Fibroblast of lung (primary cell): Measurements from ENCODE around the gene NUDT21.

ENCODE experiments used
- CTCF ChIP-seq, 2 donors: IDR thresholded peaks in 1 of 2; conservative IDR thresholded peaks in 1 of 2; 1 replicate in 1 of 2; 2 replicates in 1 of 2; pipeline ENCODE4 v1.5.1; 2011 to 2012; ENCODE audit warnings: low read length in 2 of 2, control low read depth in 1 of 2, inconsistent platforms in 1 of 2, low read depth in 1 of 2, mild to moderate bottlenecking in 1 of 2
- EZH2 ChIP-seq: IDR thresholded peaks from 2 replicates; pipeline ENCODE4 v1.5.1; 2012; ENCODE audit warnings: low read length, control low read depth, mild to moderate bottlenecking; ENCODE audit errors: missing control alignments

- TF ChIP-seq CTCF (conservative IDR thresholded peaks at IDR 0.05 in 1 of 2, IDR thresholded peaks at IDR 0.05 in 1 of 2; ENCODE audit: low read depth in 1 of 2, low read length in 2 of 2) (no peak), EZH2 (no peak)
Measured at GRCh38 chr16:56411624-56412023, 39.5 kb downstream of the NUDT21 start.
